ENCODE results near the gene GABRB2.

The GABRB2 gene

DNA sequence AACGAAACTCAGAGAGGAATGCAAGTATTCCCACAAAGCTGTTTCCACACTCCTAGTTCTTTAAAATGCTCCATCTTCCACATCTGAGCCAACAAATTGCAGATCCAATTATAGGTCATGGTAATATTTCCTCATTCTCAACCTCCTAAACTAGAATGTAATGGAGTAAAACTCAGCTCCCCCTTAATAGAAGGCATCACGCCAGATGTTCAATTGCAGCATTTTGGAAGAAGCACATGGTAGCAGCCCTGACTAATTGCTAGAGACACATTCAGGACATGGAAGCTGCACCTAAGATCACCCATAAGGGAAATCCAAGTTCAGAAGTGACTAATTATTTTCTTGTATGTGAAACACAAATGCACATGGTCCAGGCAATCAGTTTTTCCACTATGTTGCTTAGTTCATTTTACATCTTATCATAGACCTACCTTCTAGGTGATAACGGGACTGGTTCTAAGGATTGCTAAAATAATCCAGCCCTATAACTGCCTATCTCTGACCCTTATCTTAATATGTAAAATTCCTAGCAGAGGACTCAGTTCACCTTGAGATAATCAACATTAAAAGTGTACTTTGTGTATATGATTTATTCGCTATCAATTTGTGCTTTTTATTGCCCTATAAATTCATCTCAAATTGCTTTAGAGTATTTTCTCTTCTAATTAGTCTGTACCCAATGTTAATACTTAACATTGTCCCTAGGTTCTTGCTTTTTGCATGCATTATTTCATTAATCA is 75.1 kb downstream of the GABRB2 start:
- DNase-seq, result no peak

DNA sequence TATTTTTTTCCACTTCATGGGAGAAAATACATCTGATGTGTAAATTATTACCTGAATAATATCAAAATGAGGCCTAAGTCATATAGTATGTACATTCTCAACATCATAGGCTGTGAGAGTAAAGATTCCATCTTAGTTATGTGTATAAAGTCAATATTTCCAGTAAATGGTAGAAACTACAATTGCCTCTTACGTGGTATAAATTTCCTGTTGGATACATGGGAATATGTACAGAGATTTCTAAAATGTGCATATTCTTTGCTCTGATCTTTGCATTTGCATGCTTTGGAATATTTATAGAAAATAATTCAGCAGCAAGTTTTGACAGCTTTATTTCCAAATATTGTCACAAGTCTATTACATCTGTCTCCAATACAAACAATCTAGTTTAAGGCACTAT is 78.8 kb downstream of the GABRB2 start:
- no peak for DNase-seq

DNA sequence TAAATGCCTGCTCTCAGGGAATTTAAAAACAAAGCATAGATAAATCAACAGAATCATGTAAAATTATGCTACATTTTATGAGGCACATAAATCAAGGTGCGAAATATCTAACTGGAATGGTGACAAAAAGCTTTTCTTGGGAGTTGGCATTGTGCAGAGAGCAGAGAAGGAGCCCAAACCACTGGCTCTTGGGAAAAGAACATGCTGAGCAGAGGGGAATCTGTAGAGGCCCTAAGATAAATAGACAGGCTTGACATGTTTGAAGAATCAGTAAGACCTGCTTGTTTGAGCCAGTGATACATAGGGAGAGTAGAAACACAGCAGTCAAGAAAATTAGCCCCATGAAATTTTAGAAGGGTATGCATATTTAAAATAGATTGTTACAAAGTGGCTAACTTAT is 85.8 kb downstream of the GABRB2 start:
- DNase-seq, result no peak

DNA sequence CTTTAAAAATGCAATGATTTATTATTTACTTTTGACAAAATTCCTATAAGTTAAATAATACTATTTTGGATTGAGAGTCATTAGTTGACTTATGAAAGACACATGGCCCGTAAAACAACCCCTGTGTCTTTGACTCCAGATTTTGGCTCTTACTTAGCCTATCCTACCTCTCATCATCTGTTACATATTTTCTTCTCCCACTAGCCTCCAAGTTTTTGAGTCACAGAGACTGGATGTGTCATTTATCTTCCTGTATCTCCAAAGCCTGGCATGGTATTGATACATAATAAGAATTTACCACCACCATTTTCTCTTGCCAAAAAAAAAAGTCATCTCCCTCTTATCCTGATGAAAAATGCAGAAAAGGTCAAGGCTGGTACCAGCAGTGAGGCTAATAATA is 99.9 kb downstream of the GABRB2 start:
- no peak for DNase-seq

DNA sequence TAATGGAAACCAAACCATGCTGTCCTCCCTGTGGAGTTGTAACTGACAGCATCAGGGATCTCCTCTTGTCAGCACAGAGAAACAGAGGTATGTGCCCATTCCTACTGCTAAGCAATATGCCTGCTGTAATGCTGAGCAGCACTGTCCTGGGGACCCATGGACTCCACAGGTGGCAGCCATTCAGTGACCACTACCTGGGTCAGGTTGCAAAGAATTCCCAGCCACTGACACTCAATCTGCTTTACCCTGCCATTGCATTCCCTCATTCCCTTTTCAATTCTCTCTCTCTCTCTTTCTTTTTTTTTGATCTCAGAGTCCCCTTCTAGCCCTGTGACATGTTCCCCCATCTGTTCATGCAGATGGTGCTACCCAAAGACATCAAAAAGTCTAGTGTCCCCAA is 104.1 kb downstream of the GABRB2 start:
- DNase-seq, result no peak

DNA sequence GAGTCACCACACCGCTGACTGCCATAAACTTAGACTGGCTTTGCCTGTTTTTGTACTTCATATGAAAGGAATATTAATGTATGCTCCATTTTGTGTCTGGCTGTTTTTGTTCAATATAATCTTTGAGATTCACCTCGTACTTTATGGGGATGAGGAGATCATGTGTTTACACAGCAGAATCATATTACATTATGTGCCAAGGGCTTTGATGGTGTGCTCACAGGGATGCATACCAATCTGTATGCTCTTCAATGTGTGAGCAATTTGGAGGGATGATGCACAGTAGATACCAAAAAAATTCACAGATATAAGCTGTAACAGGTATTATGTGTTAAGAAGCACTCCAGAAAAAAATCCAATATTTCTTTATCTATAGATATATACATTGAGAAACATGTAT is 113.7 kb downstream of the GABRB2 start:
- no peak for DNase-seq

DNA sequence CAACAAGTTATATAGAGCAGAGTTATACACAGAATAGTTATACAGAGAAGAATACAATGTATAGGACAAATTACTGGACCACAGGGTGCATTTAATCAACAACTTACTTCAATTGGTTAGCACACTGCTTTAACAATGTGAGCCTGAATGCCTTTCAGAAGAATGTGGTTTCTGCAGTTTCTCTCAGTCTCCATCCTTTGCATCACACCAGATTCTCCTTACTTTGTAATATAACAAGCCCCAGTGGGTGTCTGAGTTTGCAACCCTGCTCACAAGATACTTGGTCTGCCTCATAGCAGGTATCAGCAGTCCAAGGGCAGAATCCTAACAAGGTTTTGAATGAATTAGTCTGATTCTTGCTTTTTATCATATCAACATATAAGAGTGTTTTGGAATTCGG is 114.6 kb downstream of the GABRB2 start:
- no peak for DNase-seq

DNA sequence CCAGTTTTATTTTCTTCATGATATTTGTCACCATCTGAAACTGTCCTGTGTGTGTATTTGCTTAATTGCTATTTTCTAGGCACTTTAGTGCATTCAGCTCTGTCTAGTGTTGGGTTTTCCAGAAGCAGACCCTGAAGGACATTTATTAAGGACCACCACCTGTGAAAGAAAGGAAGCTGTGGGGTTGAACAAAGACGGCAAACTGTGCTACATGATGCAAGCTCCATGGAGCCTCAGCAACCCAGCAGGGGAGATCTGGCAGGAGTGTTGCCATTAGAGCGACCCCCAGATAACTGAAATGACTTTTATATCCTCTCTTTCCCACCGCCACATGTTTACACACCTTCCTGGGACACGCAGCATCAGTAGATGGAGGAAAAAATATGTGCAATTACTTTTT is 125.5 kb downstream of the GABRB2 start:
- no peak for DNase-seq

DNA sequence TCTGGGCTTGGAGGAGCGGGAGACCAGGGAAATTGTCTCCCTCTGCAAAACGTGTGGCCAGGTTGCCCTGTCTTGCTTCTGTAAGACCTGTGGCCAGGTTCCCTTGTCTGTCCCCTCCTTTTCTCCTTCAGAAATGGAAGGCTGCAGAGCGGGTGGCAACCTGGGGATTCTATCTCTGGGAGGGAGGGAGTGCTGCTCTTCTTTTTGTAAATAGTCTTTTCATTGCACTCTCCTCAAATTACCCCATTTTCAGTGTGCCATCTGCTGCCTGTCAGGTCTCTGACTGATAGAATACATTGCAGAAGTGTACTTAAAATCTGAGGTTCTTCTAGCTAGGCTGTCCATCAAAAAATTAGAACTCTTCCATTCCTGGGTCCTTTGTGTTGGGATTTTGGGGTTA is 126.0 kb downstream of the GABRB2 start:
- no peak for DNase-seq

DNA sequence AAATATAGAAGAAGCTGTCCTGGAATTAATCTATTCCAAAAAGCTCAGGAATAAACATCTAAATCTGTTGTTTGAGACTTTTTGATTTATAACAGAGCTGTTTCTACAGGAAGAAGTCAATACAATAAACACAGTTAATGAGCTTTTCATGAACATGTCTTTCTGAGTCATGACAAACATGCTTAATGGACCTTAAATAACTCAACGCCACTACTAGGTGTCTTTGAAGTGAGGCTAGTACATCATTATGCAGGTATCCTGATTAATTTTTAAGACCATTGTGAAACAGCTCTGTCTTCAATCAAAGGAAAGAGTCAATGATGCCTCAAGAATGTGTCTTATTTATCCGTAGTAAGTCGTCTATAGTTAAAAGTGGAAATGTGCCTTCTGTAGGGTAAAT is 131.6 kb downstream of the GABRB2 start:
- DNase-seq, result no peak

DNA sequence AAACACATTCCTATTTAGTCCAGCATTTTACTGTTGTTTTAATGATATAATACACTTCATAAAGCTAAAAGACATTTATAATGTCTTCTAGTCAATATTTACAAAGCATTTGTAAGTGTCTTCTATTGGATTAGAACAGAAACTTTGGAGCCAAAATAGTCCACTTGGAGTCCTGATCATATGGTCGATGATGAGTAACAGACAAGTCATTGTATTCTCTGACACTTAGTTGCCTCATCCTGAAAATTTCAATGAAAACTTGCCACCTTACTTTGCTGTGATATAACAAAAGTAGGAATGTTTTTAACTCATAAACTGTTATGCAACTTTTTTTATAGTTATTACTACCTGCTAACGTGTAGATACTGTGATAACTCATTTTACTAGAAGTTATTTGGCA is 132.5 kb downstream of the GABRB2 start:
- DNase-seq, result no peak

DNA sequence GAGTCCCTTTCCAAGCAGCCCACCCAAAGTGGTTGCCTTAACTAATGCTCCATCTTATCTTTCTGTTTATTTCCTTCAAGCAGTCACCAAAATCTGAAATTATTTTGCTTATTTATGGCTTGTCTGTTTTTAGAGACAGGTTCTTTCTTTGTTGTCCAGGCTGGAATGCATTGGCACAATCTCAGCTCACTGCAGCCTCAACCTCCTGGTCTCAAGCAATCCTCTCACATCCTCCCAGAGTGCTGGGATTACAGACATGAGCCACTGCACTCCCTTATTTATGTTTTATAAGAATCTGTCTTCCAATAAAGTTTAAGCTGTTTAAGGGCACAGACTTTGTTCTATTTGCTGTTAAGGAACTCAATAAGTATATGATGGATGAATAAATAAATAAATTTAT is 133.7 kb downstream of the GABRB2 start:
- no peak for DNase-seq

DNA sequence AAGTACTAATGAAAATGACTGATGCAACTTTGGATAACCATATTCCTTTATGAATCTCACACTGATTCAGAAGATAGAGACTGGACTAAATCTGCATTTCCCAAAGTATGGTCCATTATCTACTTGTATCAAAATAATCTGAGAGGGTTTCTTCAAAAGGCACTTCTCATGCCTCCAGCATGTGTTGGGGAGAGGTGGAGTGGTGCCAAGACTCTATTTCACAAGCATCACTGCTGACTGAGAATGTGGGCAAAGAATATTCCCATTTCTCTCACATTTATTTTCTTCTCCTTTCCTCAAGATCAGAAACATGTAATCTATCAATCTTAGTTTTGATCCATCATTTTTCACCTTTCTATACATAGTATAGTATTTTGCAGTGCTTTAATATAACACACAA is 135.4 kb downstream of the GABRB2 start:
- no peak for DNase-seq

DNA sequence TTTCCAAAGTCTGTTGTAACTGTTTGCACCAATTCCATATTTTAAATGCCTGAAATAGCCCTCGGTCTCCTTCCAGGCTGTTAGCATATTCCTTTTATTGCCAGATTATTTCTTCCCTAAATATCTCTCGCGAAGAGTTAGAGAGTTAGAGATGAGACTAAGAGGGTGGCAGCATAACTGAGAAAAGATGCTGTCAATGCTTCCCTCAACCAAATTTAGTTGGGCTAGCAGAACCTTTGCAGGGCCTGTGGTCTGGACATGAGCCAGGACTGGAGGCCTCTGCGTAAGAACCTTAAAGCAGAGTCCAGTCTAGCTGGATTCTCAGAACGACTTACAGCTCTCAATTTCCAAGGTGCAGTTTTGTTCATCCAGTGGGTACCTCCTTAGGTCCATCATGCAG is 135.9 kb downstream of the GABRB2 start:
- DNase-seq, result no peak

DNA sequence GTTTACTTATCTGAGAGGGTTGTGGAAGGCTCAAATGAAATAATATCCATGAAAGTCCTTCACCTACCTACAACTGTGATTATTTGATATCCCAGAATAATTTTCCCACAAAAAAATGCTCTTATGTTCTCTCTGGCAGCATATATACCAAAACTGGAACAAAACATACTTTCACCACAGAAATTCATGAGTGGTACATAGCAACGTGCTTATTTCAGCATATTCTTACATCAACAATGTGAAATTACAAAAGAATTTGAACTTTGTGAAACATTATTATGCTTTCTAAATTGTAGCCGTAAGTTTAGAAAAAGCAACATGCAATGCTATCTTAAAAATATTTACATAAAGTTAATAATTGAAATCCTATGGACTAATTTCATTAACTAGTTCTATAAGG is 137.1 kb downstream of the GABRB2 start:
- DNase-seq, result no peak

DNA sequence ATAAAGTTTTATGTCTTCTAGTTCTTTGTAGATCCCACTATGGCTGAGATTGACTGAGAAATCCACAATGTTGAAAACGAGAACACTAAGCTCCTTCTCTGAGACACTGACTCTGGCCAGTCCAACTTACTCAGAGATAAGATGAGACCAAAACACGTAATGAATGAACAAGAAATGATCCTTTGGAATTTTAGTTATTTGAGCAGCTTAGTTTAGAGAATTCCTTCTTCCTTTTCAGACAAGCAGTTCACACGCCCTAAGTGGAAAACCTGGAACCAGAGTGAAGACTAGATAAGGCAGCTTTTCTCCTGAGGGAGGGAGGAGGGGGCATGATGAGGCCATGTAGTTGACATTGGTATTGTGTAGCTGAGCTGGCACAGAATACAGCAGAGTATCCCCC is 139.6 kb downstream of the GABRB2 start:
- no peak for DNase-seq

DNA sequence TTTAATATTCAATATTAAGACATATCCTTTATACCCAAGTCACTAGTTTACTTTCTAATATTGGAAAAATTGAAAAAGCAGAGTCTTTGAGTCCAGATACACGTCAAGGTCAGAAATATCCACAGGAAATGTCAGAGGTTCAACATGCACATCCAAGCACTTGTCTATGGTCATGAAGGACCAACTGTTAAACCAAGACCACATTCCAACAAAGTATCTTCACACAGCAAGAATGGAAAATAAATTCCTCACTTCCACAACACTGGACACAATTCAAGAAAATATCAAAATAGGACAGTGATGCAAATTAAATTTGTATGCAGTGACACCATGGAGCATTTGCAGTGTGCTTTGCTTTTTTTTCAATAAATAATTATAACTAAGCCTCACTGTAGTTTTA is 142.5 kb downstream of the GABRB2 start:
- no peak for DNase-seq

DNA sequence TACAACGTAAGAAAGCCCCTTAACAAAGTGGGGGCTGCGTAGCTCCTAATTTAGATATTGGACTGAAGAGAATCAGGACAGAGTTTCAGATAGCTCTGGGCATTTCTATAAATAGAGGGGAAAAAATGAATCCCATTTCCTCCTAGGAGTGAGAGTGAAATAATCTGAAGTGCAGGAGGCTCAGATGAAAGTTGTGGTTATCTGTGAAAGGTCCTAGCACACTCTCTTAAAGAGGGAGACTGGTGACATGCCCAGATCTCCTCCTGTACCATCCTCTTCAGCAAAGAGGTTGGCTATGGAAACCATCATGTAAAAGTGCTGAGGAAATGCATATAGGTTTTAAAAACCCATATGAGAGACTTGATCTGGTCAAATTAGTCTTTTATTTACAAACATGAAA is 143.4 kb downstream of the GABRB2 start:
- DNase-seq, result no peak

DNA sequence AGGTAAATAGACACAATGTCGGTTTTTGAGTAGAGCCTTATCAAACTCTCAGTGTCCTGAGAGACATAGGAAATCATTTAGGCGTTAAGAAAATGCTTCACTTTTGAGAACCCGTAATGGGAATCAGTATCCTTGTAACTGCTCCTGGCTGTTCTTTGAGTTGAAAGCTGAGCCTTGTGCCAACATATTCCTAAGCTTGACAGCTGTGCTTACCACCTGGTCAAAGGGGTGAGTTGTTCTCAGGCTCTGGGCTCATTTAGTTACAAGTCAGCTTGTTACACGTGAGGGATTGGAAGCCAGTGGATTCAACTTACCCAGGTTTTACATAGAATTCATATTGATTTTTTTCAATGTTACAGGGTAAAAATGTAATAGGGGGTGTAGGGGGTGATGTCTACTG is 145.9 kb downstream of the GABRB2 start:
- DNase-seq, result no peak

DNA sequence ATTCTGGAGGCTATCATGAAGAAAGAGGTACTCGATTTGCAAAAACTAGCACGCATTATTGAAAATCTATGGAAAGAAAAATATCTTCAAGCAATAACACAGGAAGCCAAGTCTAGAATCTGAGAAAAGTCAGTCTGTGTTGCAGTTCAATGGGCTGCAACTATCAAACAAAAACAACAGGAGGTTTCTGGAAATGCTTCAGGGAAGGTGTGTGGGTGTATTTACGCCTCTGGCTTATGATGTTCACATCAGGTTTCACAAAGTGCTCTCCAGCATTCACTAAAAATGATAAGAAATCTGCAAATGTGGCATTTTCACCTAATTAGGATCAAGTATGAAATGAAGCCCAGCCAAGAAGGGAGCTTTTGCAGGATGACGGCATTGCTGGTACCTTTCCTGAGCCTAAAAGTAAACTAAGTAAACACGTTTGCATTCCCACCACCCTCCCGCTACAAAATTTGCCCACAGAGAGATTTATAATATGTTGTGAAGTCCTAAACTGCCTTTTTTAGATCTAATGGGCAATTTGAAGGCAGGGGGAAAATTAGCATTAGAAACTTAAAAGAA is 146.4 kb downstream of the GABRB2 start:
- DNase-seq, result no peak

DNA sequence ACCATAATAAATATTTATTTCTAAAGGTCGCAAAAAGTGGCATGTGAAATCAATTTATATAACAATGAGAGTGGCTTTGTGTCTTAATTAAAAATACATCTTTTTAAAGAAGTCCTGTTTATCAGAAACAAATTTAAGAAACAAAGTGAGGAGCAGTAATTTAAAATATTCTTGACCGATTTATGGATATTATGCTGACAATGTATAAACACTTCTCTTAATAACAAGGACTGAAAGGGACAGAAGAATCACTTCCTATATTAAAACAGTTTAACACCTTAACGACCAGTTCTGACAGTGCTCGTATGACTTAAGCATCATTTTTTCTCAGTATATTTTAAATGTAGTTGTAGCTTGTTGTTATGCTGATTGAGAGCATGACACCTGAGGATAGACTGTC is 149.1 kb downstream of the GABRB2 start:
- DNase-seq, result no peak

DNA sequence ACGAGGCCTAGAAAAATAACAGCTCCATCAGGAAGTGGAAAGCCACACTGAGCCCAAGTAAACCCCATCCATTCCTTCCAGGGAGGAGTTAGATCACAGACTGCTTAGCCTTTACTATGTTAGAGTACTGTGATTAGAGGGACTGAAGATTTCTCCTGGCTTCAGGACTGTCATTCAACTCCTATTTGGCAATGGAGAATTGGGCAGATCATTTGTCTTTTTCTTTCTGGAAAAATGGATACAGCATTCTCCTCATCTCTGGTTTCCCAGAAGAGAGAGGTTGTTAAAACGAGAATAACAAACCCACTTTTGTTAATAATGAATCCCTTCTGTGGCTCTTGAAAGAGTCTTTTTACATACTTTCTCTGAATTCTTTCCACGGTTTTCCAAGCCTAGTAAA is 150.4 kb downstream of the GABRB2 start:
- DNase-seq, result no peak

DNA sequence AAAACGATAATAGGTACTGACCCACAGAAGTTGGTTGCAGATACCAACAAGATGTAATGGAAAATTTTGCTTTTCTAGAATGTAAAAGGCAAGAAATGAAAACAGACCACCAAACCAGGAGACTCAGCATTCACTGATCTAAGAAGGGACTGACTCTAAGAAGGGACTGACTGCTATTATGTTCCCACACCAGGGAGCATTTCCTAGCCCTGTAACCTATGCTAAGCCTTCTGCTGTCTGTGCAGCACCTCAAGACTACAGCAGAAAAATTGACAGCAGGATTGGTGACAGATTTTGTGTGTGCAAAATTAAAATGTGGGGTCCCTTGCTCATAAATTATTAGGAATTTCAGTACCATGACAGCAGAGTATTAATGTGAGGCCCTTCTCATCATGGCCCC is 154.8 kb downstream of the GABRB2 start:
- no peak for DNase-seq

DNA sequence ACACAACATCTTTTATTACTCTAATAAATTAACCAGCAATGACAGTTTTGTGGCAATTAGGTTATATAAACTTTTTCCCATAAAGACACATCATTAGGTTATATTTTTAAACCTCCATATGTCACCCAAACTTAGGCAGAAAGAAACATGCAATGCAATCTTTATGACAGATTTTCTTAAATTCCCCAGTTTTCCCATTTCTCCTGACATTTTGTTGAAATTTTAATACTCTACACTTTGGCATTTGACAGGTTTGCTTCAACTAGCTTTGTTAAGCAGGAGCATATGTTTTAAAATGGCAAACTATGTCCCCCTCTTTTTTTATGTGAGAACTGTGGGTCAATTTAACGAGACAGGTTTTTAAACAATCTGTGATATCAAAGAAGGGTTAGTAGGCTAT is 155.5 kb downstream of the GABRB2 start:
- no peak for DNase-seq

DNA sequence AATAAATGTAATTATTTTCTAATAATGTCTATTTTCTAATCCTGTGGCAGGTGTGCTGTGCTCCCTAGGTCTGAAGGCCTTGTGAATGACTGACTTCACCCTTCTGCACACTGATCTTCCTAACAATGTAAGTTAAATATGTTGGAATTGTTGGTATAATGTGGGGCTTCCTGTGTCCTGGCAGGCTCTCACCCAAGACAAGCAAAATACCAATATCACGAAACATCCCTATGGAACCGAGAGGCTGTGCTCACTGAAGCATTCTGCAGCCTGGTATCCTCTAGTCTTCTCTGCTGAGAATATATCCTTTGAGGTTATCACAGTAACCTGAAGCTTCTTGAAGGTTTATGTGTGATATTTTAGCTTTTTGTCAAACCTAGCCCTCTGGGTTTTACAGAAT is 159.4 kb downstream of the GABRB2 start:
- no peak for DNase-seq

All from right forelimb (tissue), 1 donor.